A549 treated with CpdA at 1 μM for 4 hours (cell line): ENCODE measurements around the gene ZNF335. TPM values are rescaled to one million over a fixed set of nuclear protein-coding genes. Genes with fewer than 3 reads are reported as not detected.

Experiments used
- total RNA-seq: library from RNA; stranded (reverse); fragments of 200-300 nt; extraction: Qiagen RNA extraction; gene quantifications from 5 replicates; pipeline ENCODE4 v1.2.3, GENCODE V29; 2022; ENCODE audit warnings: low read depth

Gene ZNF335
- total RNA-seq, result 8.4 to 11.0 TPM (median 10.5 TPM) in 5 replicates

DNA sequence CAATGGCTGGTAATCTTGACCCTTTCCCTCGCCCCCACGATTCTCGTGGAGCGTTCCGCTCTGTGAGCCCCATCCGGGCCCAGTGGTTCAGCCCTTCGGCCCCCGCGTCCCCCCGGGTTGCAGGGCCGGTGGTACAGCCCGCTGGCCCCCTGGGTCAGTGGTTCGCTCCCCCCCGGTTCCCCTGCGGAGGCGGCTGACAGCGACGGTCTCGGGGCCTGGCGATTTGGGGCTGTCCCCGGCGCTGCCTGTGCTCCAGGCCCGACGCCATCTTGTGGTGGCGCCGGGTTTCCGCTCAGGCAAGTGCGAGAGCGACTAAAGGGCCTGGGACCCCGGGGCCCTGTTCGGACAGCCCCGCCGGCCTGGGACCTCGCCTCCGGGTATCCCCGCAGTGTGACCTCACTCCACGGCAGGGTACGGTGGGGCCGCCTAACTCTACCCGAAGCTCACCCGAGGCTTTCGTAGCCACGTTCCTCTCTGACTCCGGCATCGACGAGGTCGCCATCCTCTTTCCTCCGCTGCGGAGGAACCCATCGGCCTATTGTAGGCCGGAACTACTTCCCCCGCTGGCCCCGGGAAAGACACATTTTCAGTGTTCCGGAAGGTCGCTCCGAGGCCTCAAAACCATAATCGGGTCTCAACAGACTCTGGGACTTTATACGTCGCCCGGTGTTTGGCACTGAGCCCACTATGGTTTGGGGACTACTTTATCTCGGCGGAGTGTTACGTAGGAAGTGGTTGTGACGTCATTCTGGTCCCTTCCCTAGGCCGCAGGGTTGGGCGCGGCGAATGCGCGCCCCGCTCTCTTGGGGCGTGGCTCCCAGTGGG, at the start of gene ZNF335:
Gene ZNF335, minus strand, starts transcription at position 529 of the 825 bp plus-strand sequence. CDS start 793 bp downstream, outside the sequence.

GRCh38 chr20:45934586-45935415, 37.2 kb downstream of the ZNF335 start, which contains the start of gene PCIF1:
Gene PCIF1 (plus strand): TSS chr20:45934683. CDS start chr20:45939000, 4,317 bp downstream.

GRCh38 chr20:45911486-45912343, 60.3 kb downstream of the ZNF335 start, which contains the start of gene PLTP:
Gene PLTP (minus strand): TSS chr20:45912155. CDS start chr20:45911452, 703 bp downstream.

Other genes with a start within 250 kb of the ZNF335 start
- gene SPINT4, start 249.9 kb downstream of the ZNF335 start, total RNA-seq, result not detected in 5 replicates
- gene WFDC3, start 180.3 kb downstream of the ZNF335 start, total RNA-seq, result not detected in 5 replicates
- gene DNTTIP1, start 180.2 kb downstream of the ZNF335 start, total RNA-seq, result 32.5 to 38.5 TPM (median 37.6 TPM) in 5 replicates
- gene UBE2C, start 159.6 kb downstream of the ZNF335 start, total RNA-seq, result 235 to 274 TPM (median 255 TPM) in 5 replicates
- 0.21 to 0.22 TPM in 2 of 5 replicates, not detected in the others for gene TNNC2, start 144.9 kb downstream of the ZNF335 start, total RNA-seq
- gene SNX21, start 138.4 kb downstream of the ZNF335 start, total RNA-seq, result 8.7 to 13.2 TPM (median 11.3 TPM) in 5 replicates
- gene ACOT8, start 114.8 kb downstream of the ZNF335 start, total RNA-seq, result 17.6 to 21.5 TPM (median 20.3 TPM) in 5 replicates
- gene ZSWIM3, start 114.6 kb downstream of the ZNF335 start, total RNA-seq, result 1.5 to 1.8 TPM (median 1.7 TPM) in 5 replicates
- 5.4 to 7.1 TPM (median 6.5 TPM) in 5 replicates for gene ZSWIM1, start 91.0 kb downstream of the ZNF335 start, total RNA-seq
- gene SPATA25, start 84.6 kb downstream of the ZNF335 start, total RNA-seq, result 0.34 to 0.87 TPM (median 0.70 TPM) in 5 replicates
- gene NEURL2, start 81.0 kb downstream of the ZNF335 start, total RNA-seq, result 0.79 to 1.7 TPM (median 1.1 TPM) in 5 replicates
- gene CTSA, start 80.9 kb downstream of the ZNF335 start, total RNA-seq, result 104 to 133 TPM (median 122 TPM) in 5 replicates
- gene PLTP, start 60.0 kb downstream of the ZNF335 start, total RNA-seq, result 1.7 to 2.4 TPM (median 2.0 TPM) in 5 replicates
- 27.7 to 37.0 TPM (median 32.2 TPM) in 5 replicates for gene PCIF1, start 37.5 kb downstream of the ZNF335 start, total RNA-seq
- gene MMP9, start 36.7 kb upstream of the ZNF335 start, total RNA-seq, result 0.57 to 0.95 TPM (median 0.86 TPM) in 5 replicates
- gene SLC12A5, start 57.0 kb upstream of the ZNF335 start, total RNA-seq, result 11.6 to 15.4 TPM (median 14.4 TPM) in 5 replicates
- 19.9 to 25.0 TPM (median 23.0 TPM) in 5 replicates for gene NCOA5, start 117.8 kb upstream of the ZNF335 start, total RNA-seq
- gene CD40, start 146.1 kb upstream of the ZNF335 start, total RNA-seq, result 3.9 to 4.9 TPM (median 4.5 TPM) in 5 replicates